Measurements from ENCODE around the gene DNAH14. TPM values are rescaled to one million over a fixed set of nuclear protein-coding genes. Genes with fewer than 3 reads are reported as not detected.

Gene DNAH14
- total RNA-seq, 6 donors from 2014 or later: 2.1 to 26.5 (median 12.9) TPM

DNA sequence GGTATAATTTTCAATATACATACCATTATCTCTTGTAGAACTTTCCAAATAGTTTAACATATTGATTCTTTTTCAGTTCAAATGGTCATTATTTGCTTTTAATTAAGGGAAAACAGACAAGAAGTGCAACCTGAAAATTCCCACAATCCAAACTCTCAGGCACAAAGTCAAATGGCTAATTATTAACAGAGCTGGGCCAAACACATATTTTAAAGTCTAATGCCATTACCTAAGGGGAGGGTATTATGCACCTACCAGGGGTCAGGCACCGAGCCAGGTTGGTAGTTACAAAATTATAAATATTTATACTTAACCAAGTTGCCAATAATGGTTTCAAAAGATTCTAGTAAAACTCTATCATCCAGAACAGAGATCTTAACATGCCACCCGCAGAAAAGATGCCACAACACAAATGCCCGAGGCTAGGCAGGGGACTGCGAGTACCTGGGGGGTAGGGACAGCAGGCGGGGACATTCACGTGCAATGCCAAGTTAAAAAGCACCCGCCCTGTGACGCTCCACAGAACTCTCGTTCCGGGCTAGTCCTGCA lies 483.4 kb downstream of the DNAH14 start:
- no peak for TF ChIP-seq EP300 (IDR thresholded peaks at IDR 0.05)
- TF ChIP-seq, protein P1, sequence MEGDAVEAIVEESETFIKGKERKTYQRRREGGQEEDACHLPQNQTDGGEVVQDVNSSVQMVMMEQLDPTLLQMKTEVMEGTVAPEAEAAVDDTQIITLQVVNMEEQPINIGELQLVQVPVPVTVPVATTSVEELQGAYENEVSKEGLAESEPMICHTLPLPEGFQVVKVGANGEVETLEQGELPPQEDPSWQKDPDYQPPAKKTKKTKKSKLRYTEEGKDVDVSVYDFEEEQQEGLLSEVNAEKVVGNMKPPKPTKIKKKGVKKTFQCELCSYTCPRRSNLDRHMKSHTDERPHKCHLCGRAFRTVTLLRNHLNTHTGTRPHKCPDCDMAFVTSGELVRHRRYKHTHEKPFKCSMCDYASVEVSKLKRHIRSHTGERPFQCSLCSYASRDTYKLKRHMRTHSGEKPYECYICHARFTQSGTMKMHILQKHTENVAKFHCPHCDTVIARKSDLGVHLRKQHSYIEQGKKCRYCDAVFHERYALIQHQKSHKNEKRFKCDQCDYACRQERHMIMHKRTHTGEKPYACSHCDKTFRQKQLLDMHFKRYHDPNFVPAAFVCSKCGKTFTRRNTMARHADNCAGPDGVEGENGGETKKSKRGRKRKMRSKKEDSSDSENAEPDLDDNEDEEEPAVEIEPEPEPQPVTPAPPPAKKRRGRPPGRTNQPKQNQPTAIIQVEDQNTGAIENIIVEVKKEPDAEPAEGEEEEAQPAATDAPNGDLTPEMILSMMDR (IDR thresholded peaks at IDR 0.05): no peak
- no peak for TF ChIP-seq POLR2A (IDR thresholded peaks at IDR 0.05)
- TF ChIP-seq POLR2AphosphoS5 (IDR thresholded peaks at IDR 0.05): no peak
- ATAC-seq (ENCODE audit: low FRiP score in 2 of 2) (no peak), DNase-seq (no peak)
- Histone ChIP-seq H3K4me1 (peaks cover 0 to 5% (median 2%) of the 10 kb centered on the region in 4 donors), H3K27ac (no peak overlapping the region), H3K4me3 (no peak overlapping the region), H3K27me3 (no peaks in the 10 kb centered on the region), H3K9me3 (no peaks in the 10 kb centered on the region), H3K36me3 (peaks cover 6 to 87% (median 49%) of the 10 kb centered on the region in 4 donors)
- 61 to 75% methylated on average over 10 of the region's 10 CpGs for WGBS, 2 donors

DNA sequence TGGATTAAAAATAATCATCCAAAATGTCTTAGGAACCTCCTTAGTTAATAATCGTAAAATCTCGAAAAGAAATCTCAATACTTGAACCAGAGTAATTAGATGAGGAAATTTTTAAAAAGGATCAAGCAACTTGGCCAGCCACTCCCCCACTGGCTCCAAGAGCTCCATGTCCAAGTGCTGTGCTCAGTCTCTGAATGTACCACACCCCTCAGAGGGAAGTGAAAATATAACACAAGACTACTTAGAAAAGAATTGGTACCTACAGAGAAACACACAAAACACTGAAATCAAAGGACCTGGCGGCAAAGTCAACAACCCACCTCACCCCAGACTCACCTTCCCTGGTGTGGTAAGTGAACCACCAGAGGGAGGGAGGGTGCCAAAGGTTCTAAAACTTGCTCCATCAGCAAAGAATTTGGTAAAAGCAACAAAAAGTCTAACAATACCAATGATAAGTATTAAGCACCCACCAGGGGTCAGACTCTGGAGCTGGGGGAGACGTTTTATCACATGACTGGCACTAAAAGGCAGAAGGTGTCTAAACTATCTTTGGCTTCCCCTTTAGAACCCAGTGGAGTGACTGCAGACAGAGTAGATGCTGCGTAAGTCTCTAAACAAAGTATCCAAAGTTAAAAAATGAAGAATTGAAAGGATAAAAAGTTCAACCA lies 484.4 kb downstream of the DNAH14 start:
- H3K27ac ChIP-seq: no peak overlapping the region
- TF ChIP-seq EP300 (IDR thresholded peaks at IDR 0.05) (no peak), POLR2A (IDR thresholded peaks at IDR 0.05) (no peak), POLR2AphosphoS5 (IDR thresholded peaks at IDR 0.05) (no peak)
- TF ChIP-seq, protein P1 (IDR thresholded peaks at IDR 0.05): no peak

DNA sequence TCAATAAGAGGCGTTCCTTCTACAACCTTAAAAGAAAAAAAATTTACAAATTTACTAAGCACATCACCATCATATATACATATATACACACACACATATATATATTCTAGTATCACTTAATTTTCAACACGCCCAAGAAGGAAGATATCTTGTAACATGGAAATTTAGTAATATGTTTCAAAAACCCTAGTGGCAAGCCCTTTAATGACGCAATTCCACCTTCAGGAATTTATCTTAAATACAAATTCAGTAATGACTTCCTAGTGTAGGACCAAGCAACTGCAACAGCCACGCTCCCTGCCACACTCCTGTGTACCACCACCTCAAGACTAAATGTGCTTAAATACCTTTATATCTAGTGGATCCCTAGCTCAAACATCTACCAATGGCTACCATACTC lies 485.8 kb downstream of the DNAH14 start:
- Histone ChIP-seq H3K27me3 (no peaks in the 10 kb centered on the region), H3K9me3 (no peaks in the 10 kb centered on the region), H3K36me3 (peaks cover 11 to 96% (median 56%) of the 10 kb centered on the region in 4 donors), H3K27ac (no peak overlapping the region), H3K4me3 (no peak overlapping the region), H3K4me1 (peaks cover 0 to 5% (median 2%) of the 10 kb centered on the region in 4 donors)
- DNase-seq: no peak
- 81 to 89% methylated on average over 4 of the region's 4 CpGs for WGBS, 2 donors
- TF ChIP-seq, protein P1 (IDR thresholded peaks at IDR 0.05): no peak
- no peak for TF ChIP-seq POLR2AphosphoS5 (IDR thresholded peaks at IDR 0.05)
- no peak for TF ChIP-seq EP300 (IDR thresholded peaks at IDR 0.05)
- TF ChIP-seq POLR2A (IDR thresholded peaks at IDR 0.05): no peak
- ATAC-seq (ENCODE audit: low FRiP score in 2 of 2): no peak

More for the DNA sequence above, 484.4 kb downstream of the DNAH14 start:
- WGBS, 2 donors: 80 to 81% methylated on average over 5 of the region's 5 CpGs
- DNase-seq (no peak), ATAC-seq (ENCODE audit: low FRiP score in 2 of 2) (no peak)
- Histone ChIP-seq H3K4me3 (no peak overlapping the region), H3K4me1 (peaks cover 0 to 5% (median 2%) of the 10 kb centered on the region in 4 donors), H3K9me3 (no peaks in the 10 kb centered on the region), H3K27me3 (no peaks in the 10 kb centered on the region), H3K36me3 (peaks cover 11 to 91% (median 54%) of the 10 kb centered on the region in 4 donors)

DNA sequence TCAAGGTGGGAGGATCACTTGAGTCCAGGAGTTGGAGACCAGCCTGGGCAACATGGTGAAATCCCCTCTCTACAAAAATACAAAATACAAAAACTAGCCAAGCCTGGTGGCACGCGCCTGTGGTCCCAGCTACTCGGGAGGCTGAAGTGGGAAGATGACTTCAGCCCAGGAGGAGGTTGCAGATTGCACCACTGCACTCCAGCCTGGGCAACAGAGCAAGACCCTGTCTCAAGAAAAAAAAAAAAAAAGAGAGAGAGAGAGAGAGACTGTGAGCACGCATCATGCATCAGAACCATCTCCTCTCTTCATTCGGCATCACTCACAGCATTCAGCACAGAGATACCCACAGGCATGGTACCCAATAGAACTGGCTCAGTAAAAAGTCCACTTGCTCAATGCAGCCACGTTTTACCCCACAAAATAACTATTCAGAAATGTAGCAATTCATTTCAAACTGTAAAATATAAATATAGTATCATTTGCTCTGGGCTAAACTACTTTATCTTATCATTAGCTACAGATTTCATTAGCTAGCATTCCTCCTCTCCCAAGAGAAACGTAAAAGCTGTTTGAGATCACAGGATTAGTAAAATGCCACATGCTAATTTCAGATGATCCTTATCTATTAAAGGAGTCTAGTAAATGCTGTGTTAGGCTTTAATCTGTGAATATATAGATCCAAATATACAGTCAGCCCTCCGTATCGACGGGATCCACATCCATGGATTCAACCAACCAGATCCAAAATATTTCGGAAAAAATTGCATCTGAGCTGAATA lies 486.7 kb downstream of the DNAH14 start:
- H3K9me3 ChIP-seq: no peaks in the 10 kb centered on the region
- H3K4me1 ChIP-seq: peaks cover 0 to 5% (median 2%) of the 10 kb centered on the region in 4 donors
- no peak overlapping the region for H3K27ac ChIP-seq
- no peak overlapping the region for H3K4me3 ChIP-seq
- TF ChIP-seq, protein P1 (IDR thresholded peaks at IDR 0.05): no peak
- no peak for TF ChIP-seq EP300 (IDR thresholded peaks at IDR 0.05)
- 85 to 90% methylated on average over 11 of the region's 11 CpGs for WGBS, 2 donors
- H3K27me3 ChIP-seq: no peaks in the 10 kb centered on the region
- peaks cover 5 to 88% (median 51%) of the 10 kb centered on the region in 4 donors for H3K36me3 ChIP-seq
- ATAC-seq (ENCODE audit: low FRiP score in 2 of 2): no peak
- no peak for DNase-seq
